ENCODE results near the gene GABRQ.
A peak's percentile ranks its signal among the peaks of the same experiment; 100 is the strongest.

The GABRQ gene

DNA sequence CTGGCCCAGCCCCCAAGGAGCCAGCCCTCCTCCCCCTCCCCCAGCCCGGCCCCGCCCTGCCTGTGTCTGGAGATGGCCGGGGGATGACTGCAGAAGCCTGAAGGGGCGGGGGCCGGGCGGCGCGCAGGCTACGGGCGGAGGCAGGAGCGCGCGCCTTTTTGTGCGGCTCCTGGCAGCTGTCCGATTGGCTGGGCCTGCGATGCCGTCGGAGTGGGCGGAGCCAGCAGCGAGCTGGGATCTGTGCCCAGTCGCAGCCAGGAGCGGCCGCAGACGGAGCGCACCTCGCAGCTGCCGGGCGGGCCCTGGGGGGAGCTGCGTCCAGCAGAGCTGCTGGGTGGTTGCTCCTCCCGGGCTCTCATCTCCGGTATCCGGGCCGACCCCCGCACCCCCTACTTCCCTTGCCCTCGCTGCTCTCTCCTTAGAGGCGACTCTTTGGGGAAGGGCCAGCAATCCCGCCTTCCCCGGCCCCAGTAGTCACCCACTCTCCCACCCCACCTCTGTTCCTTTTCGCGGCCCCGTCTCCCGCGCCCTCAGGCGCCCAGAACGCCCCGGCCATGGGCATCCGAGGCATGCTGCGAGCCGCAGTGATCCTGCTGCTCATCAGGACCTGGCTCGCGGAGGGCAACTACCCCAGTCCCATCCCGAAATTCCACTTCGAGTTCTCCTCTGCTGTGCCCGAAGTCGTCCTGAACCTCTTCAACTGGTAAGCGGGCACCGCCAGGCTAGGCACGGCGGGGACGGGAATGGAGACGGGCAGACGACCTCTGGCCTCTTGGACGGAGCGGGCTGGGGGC, at the start of gene GABRQ:
Gene GABRQ, plus strand, starts transcription at position 247 of the 794 bp plus-strand sequence. Its CDS starts 308 bp downstream, at position 555.
- DNase-seq = peak; percentile 38

DNA sequence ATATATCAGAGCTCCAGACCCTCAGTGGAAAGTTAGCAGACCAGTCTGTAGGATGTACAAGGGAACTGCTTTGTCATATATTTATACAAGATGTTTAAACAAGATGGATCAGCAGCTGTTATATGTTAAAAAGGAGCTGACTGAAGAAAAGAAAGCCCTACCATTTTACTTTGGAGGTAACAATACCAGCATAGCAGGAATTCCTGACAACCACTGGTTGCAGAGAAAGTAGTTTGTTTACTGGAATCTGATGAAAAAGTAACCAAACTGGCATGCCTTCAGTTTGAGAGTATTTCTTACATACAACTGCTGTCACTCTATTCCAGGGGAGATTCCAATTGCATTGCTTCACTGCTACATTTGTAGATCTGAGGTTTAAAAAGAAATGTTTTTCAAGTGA, 49.5 kb upstream of the GABRQ start:
- no peak for DNase-seq

DNA sequence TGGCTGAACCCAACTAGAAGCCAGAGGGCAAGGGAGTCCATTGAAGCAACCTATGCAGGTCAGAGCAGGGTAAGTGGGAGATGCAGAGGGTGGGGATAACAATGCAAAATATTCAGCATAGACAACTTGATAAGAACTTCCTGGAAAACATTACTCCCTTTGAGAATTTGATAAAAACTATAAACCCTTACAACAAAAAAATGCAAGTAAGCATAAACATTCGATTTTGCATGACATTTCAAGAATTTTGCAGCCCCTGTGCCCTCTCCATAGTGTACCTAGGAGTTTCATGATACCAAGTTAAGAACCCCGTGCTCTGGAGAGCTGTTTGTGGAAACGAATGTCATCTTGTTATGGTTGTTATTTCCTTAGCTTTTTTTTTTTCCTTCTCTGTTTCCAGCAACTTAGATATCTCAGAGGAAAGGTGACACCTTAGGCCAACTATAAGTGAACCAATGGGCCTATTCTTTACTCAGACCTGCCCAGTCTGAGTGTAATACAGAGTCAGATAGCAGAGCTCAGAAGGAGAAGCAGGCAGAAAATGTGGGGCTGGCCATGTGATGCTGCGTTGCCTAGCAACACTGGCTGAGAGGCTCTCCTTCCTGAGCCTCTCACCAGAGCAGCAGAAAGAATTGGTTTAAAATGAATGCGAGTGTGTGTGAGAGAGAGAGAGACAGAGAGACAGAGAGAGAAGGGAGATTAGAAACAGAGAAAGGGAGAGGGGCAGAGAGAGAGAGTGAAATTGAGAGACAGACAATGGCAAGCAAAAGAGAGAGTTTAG, 36.7 kb upstream of the GABRQ start:
- DNase-seq = peak; percentile 44

DNA sequence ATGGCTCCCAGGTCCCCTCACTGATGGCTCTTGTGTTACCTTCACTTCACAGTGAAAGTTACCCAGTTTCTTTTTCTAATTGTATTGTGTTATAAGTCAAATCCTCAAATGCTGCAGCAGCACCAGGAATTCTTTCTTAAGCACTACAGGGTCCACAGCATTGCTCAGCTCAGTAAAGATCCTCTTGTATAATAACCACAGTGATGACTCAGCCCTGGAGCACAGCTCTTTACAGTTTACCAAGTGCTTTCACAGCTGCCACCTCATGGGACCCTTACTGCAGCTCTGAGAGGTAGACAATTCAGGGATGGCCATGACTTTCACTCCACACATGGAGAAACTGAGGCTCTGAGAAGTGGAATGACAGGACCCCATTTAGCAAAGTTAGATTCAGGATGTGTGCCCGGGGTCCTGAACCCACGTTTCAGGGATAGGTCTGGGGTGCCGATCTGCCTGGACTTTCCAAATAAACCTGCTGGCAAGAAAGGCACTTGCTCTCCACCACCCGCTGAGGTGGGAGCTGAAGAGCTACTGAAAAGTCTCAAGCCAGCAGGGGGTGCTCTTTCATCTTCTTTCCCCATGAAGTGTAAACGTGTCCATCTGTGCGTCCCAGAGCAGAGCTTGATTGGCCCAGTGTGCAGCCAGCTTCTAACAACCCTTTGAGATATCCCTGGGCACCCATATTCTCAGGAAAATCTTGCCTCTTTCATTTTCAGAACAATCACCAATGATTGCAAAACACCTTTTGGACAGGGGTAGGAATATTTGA, 35.7 kb upstream of the GABRQ start:
- DNase-seq = peak; percentile 53

DNA sequence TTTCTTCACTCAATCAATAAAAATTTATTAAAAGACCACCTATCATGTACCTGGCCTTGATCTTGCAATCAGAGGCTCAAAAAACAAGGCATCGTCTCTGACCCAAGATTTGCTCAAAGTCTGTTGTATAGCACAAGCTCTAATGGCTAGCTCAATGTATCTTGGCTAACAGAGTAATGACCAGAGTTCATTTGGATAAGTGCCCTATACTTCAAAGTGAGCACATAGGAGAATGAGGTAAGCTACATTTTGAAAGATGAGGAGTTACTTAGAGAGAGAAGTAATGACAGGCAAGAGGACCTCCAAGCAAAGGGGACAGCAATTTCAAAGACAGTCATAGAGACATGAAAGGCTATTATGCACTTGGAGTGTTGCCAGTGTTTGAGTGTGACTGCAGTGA, 22.9 kb upstream of the GABRQ start:
- DNase-seq = no peak

DNA sequence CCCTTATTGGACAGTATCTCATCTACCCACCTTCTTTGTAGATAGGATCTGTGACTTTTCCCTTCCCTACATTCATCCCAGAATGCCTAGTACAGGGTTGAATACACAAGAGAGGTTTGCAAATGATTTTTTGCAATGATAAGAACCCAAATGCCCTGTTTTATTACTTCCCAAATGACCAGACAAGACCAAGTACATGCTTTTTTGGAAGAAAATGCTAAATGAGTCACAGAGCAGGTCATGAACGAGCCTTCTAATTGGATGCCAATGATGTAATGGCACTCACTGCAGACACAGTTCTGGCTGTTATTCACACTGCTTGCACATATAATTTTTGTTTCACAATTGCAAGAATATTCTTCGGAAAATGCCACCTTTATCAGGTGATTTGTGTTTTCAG, 17.8 kb upstream of the GABRQ start:
- DNase-seq = no peak

DNA sequence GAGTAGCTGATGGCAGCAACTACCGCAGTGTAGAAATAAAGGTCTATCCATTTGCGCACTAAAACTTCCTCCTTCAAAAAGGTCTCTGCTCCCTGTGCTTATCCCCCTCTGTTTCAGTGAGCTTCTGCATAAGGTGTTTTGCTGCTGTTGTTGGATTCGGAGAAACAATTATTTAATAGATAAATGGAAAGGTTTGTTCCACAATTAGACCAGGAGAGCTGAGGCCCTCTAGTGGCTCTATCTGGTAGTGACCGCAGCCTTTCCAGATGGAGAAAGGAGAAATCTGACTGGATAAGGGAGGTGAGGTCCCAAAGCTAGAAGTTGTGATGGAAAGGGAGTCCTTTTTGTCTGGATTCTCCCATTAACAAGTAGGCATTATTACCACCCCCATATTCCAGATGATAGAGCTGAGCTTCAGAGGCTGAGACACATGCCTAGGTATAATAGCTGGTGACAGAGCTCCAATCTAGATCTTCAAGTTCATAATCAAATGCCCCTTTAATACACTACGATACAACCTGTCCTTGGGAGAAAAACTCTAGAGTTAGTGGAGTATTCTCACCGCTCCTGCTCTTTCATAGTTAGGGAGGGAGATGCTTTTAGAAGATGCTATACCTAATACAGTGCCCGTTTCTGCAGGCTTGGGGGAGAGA, 5.1 kb upstream of the GABRQ start:
- peak; percentile 23 for DNase-seq

DNA sequence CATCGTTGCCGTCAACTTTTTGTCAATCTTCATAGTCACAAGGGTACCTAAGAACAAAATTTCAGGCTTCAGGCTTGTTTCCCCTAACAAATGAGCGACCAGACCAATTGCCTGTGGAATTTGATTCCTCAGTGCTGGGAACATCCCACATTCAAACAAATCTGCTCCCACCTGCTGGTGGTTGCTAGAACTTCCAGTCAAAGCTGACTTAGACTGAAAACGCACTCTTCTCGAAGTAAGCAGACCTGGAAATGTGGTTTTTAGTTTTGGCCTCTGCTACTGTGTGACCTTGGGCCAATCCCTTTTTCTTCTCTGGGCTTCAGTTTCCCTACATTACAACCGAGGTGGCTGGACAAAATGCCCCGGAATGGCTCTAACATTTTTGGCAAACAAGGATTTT, 1.8 kb upstream of the GABRQ start:
- peak; percentile 25 for DNase-seq

DNA sequence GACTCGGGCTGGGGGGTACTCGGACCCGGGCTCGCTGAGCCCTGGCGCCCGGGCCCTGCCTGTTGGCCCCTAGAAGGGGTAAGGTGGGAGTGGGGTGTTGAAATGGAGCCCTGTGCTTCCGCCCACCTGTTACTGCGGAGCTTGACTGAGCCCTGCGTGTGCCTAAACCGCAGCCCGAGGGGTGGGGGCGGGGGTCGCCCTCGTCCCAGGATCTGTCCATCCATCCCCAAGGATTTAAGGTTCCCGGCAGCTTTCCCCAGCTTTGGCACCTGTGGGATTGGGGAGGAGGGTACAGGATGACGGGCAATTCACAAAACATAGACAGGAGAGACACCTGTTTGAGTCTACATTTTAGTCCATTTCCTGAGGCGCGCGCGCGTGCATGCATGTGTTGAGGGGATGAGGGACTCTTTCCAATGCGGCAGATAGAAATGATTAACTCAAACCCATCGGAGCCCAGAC, 779 bp downstream of the GABRQ start:
- no peak for DNase-seq

DNA sequence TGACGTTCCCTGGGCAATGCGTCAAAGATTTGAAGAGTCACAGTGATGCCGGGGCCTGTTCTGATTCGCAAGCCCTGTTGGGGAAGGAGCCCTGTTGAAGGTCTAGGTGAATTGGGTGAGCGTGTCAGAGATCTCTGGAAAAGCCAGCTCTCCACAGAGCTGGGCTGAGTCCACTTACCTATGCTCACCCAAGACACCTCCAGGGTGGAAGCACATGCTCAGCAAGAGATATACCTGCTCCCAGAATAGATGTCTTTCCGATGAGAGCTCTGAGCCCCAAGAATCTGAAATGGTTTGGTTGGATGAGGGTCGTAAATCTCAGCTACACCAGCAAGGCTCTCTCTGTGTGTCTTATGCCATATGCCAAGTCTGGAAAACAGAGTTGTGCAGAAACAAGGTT, 1.7 kb downstream of the GABRQ start:
- no peak for DNase-seq

DNA sequence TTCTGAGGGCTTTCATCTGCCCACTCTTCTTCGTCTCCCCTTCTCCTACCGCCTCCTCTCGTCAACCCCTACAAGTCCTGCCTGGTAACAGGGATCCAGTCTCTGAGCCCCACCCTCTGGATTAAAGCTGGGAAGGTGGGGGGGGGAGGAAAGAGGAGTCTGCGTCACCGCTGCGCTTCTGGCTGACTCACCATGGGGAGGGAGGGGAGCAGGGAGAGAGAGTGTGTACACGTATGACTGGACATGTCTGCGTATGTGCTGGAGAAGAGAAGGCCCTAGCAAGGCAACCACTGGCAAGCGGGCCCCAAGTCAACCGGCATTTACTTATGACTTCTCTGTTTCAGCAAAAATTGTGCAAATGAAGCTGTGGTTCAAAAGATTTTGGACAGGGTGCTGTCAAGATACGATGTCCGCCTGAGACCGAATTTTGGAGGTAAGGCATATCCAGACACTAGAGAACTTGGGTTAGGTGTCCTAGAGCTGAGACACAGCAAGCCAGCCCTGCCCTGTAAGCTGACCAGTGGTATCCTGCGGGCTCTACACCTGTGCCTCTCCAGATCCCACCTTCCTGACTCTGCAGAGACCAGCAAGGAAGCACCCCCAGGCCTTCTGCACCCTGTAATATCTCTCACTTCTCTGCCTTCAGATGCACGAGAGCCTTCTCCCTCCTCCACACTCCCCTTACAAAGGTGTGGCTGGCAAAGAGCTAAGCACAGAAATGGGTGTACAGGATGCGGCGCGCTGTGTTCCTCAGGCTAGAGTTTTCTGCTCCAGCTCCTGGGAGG, 2.5 kb downstream of the GABRQ start:
- DNase-seq = no peak

DNA sequence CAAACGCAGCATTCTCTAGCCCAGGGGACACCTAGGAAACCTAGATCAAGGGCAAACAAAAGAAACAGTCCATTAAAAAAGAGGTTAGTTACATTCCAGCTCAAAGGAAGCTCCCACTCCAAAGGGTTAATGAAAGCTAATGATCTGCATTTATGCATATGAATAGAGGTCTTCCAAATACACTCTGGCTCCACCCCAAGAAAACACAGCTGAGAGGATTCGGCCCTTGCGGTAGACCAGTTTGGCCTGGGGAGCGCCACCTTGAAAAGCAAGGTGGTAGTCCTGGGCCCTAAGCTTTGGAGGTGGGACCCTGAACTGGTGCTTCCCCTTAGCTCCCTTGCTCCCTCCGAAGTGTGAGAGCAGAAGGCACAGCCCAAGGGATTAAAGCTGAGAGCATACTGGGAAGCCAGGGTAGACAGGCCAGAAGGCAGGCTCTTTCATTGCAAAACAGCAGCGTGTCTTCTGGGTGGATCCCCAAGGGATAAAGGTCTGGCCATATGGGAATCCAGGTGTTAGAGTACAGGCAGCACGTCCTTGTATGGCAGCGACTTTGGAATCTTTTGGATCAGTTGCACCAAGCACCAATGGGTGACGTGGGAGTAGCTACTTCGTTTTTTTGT, 3.7 kb downstream of the GABRQ start:
- no peak for DNase-seq

DNA sequence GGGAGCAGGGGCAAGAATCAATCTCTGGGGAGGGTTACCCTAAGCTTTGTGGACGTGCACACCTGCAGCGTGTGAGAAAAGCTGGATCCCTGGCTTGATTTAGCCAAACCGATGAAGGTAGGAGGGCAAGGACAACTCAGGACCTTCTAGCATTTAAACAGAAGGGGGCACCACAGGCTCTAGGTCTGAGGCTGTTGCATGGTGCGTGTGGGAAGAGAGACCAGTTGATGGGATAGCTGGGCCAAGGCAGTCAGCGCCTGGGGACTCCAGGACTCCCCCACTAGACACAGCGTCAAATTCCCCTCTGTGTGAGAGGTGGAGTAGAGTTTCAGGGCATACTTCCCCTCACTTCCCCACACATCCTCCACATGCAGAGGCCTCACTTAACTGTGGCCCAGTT, 4.3 kb downstream of the GABRQ start:
- DNase-seq = no peak

DNA sequence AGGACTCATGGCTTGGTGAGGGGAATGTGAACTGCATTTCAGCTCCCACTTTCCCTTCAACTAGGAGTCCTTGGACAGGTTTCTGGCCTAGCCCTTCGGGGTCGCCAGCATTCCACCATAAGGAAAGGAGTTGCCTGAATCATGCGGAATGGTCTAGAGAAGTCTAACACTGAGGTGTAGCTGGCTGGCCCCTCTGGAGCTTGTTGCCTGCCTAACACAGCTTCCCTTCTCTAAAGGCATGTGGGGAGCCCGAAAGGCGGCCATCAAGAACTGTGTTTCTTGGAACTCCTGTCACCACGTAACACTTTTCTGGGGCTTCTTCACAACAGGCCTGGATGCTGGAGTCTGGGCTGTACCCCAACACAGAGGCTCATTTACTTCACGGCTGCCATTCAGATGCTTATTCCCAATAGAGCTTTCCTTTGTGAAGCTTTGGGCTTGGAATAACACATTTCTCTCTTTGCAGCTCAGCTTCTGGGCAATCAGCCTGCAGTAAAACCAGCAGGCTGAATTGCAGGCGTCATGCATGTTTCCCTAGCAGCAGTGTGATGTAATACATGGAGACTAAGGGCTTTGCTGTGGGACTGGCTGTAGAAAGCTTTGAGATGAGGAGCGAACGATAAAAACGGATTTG, 5.4 kb downstream of the GABRQ start:
- no peak for DNase-seq

DNA sequence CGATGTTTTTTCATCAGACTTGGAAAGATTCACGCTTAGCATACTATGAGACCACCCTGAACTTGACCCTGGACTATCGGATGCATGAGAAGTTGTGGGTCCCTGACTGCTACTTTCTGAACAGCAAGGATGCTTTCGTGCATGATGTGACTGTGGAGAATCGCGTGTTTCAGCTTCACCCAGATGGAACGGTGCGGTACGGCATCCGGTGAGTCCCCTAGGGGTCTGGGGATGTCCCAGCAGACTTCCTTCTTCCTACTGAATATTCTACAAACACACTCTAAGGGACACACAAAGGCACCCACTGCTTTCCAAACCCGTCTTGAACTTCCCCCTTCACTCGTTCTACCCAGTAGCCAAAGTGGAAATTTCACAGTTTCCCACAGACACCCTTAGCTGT, 9.3 kb downstream of the GABRQ start:
- DNase-seq = no peak

DNA sequence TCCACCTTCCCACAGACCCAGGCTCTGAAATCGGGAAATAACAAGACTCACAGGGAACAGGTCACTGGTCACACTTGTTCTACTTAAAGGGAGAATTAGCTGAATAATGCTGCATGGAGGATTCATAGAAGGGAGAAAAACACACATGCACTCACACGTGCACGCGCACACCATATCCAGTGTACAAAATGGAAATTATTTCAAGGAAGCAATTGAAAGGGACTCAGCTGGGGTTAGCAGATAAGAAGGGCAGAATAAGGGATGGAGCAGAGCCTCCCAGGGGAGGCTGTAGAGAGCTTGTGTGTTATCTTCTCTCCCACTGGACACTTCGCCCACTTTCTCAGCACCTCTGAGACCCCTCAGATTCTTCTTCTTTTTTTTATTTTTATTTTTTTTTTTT, 10.3 kb downstream of the GABRQ start:
- no peak for DNase-seq

DNA sequence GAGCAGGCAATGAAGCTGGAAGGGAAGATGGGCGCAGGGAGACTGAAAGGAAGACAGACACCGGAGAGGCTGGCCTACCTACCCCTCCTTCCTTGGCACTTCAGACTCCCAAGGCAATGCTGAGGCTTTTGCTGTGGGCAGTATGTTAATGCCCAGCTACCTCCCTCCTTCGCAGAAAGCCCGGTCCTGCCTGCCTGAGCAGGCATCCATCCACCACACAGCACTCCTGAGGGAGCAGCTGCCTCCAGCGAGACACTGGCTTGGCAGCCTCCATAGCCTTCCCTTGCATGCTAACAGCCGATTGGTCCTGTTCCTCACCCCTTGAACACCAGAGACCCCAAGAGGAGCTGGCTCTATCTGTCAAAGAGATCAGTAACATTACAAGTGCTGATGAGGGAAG, 14.4 kb downstream of the GABRQ start:
- no peak for DNase-seq

DNA sequence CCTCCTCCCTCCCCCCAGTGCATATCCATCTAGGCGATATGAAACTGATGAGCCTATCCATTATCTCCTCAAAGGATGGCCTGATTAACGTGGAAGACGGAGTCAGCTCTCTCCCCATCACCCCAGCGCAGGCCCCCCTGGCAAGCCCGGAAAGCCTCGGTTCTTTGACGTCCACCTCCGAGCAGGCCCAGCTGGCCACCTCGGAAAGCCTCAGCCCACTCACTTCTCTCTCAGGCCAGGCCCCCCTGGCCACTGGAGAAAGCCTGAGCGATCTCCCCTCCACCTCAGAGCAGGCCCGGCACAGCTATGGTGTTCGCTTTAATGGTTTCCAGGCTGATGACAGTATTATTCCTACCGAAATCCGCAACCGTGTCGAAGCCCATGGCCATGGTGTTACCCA, 14.8 kb downstream of the GABRQ start:
- no peak for DNase-seq

DNA sequence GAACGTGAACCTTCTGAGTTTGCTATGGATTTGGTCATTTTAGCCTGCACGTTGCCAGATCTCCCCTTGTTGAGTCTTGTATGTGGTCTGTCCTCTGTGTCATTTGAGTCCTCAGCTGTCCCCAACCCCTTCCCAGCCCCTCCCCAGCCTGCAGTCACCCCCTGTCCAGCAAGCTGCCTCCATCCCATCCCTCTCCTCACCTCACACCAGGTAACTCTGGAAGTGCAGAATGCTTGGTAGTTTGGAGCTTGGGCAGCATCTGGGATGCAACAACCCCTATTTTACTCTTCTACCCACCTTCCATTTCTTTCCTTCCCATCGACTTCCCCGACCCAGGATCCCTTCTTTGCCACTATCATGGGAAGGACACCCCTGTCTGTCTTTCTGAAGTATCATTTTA, 18.4 kb downstream of the GABRQ start:
- DNase-seq = no peak

DNA sequence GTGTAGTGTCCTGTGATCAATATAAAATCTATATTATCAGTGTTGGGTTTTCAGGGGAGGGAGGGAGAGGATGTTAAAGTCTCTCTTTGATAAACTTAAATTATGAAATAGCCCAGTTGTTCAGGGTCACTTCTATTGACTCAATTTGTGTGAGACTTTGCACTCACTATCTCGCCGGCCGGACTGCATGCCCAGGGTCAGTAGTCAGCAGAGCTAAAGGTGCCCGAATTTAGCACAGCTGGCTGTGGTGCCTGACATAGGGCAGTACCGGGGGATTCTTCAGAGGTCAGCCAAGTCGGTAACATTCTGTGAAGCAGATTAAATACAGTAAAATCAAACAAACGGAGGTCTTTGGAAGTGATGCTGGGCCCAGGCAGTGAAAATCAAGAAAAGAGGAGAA, 19.2 kb downstream of the GABRQ start:
- no peak for DNase-seq

DNA sequence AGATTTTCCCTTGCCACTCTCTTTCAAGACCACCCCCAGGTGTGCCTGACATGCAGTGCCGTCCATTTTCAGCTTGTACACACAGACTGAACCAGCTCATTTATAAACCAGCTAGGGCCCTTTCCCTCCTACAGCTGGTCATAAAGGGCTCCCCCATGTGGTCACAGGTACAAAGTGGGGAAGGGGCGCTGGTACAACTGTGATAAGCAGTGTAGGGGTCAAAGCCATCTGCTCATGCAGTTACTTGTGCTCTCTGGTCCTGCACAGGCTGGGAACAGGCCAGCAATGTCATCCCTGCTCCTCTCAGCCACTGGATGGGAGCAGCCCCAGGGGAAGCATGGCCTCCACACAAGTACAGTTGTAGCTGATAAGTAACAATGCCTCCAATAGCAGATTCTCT, 20.6 kb downstream of the GABRQ start:
- no peak for DNase-seq

All from DMS79 treated with DMSO at 0.1 percent for 48 hours (cell line).